Stomach (tissue), 9 donors: ENCODE results near the gene RENBP. TPM values are rescaled to one million over a fixed set of nuclear protein-coding genes. Genes with fewer than 3 reads are reported as not detected.

Experiments used
- DNase-seq, 2 donors: peaks; one replicate each; pipeline versions ENCODE4 v3.0.0 to v3.0.0-alpha.2; 2013 to 2019
- H3K27ac ChIP-seq, 5 donors: fragments of 200-600 bp in 4 of 5; sonication (generic) in 4 of 5; one replicate each; pipeline ENCODE4 v1.5.1; 2013 to 2019; ENCODE audit warnings: mild to moderate bottlenecking in 1 of 5, moderate library complexity in 1 of 5
- H3K27me3 ChIP-seq, 3 donors: fragments of 200-600 bp; sonication (generic); one replicate each; pipeline ENCODE4 v1.5.1; 2017 to 2019; ENCODE audit warnings: mixed run types in 1 of 3
- H3K36me3 ChIP-seq, 4 donors: fragments of 200-600 bp; sonication (generic); 1 replicate in 3 of 4; 2 replicates in 1 of 4; pipeline ENCODE4 v1.5.1; 2016 to 2019
- H3K4me1 ChIP-seq, 4 donors: fragments of 200-600 bp; sonication (generic); one replicate each; pipeline ENCODE4 v1.5.1; 2016 to 2019
- H3K4me3 ChIP-seq, 4 donors: fragments of 200-600 bp; sonication (generic) in 3 of 4; one replicate each; pipeline ENCODE4 v1.5.1; 2016 to 2019; ENCODE audit warnings: mild to moderate bottlenecking in 1 of 4
- H3K9me3 ChIP-seq, 4 donors: fragments of 200-600 bp; sonication (generic); one replicate each; pipeline ENCODE4 v1.5.1; 2016 to 2019
- EP300 ChIP-seq: sonication (generic); formaldehyde crosslinking; IDR thresholded peaks from one replicate; pipeline ENCODE4 v1.6.1; 2017; ENCODE audit warnings: antibody characterized with exemption
- POLR2A ChIP-seq, 4 donors: fragments of 450-650 bp; IDR thresholded peaks; one replicate each; pipeline ENCODE4 v1.6.1; 2016; ENCODE audit warnings: antibody characterized with exemption in 4 of 4, control low read depth in 2 of 4, mild to moderate bottlenecking in 1 of 4, moderate library complexity in 1 of 4
- POLR2AphosphoS5 ChIP-seq, 3 donors: sonication (generic); formaldehyde crosslinking; IDR thresholded peaks; one replicate each; pipeline ENCODE4 v1.6.1; 2016; ENCODE audit warnings: antibody characterized with exemption in 3 of 3
- WGBS, 5 donors: extraction: QIAGEN DNeasy Blood & Tissue Kit in 3 of 5; methylation state at CpG; one replicate each; pipeline versions ENCODE4 v1.1.5 to v1.1.7; 2013 to 2018; 5-methylcytosine and 5-hydroxymethylcytosine counted together
- intact Hi-C: fragments of 100-400 bp; cut with DNase I; formaldehyde crosslinking; loops from one replicate; pipeline ENCODE4 v1.15.1; 2023; ENCODE audit warnings: low total_unique reads
- polyA plus RNA-seq, 3 donors: library from polyadenylated mRNA; stranded (reverse); fragments of 200-250 nt; gene quantifications; one replicate each; pipeline ENCODE4 v1.2.3, GENCODE V29; 2013
- total RNA-seq, 5 donors: library from RNA; depleted of rRNA; stranded (reverse); fragments of >200 nt; gene quantifications; one replicate each; pipeline versions ENCODE4 v1.1.0 to v1.2.3, GENCODE V29; 2014 to 2016
- TF ChIP-seq, protein P1 (sequence below), 7 experiments: fragments of 450-650 bp in 4 of 7; fragments of 200-600 bp in 3 of 7; sonication (generic) in 3 of 7; IDR thresholded peaks; one replicate each; pipeline ENCODE4 v1.5.1; 2016 to 2019; ENCODE audit warnings: antibody characterized with exemption in 7 of 7, control low read depth in 2 of 7, mild to moderate bottlenecking in 1 of 7
- donor health status: healthy with polysubstance abuse.
- donor health status: Bipolar disorder and iron deficiency.
- donor health status: healthy.

Gene RENBP
- total and polyA plus RNA-seq, 8 donors = 2.3 to 12.7 (median 8.1) TPM; not detected in 3

DNA sequence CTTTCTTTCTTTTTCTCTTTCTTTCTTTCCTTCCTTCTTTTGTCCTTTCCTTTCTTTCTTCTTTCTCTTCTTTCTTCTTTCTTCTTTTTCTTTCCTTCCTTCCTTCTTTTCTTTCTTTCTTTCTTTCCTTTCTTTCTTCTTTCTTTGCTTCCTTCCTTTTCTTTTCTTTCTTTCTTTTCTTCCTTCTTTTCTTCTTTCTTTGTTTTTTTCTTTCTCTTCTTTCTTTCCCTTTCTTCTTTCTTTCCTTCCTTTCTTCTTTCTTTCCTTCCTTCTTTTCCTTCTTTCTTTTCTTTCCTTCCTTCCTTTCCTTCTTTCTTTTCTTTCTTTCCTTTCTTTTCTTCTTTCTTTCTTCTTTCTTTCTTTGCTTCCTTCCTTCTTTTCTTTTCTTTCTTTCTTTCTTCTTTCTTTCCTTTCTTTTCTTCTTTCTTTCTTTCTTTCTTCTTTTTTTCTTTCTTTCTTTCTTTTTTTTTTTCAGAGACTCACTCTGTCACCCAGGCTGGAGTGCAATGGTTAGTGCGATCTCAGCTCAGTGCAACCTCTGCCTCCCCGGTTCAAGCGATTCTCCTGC, 46.7 kb upstream of the RENBP start:
- peaks cover 0 to 12% (median 0%) of the 10 kb centered on the region in 3 donors for H3K27me3 ChIP-seq
- H3K36me3 ChIP-seq = no peaks in the 10 kb centered on the region

DNA sequence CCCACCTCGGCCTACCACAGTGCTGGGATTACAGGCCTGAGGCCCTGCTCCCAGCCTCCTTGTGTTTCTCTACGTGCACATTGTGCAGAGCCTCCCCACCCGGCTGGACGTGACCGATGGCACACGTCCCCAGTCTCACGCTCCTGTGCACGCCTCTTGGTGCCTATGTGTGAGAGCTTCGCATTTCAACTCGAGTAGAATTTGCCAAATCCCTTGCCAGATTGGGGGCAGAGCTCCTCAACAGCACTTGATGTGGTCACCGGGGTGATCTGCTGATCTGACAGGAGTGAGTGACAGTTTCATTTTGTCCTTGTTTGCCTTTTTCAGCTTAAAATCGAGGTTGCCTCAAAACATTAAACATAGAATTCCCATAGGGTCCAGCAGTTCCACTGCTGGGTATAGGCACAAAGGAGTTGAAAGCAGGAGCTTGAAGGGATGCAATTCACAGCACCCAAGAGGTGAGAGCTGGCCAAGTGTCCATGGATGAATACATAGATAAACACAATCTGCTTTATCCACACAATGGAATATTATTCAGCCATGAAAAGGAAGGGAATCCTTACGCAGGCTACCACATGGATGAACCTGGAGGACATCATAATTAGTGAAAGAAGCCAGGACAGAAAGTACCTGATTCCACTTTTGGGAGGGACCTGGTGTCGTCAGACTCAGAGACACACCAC, 45.7 kb upstream of the RENBP start:
- Histone ChIP-seq H3K4me1 (peaks cover 0 to 10% (median 3%) of the 10 kb centered on the region in 4 donors), H3K9me3 (no peaks in the 10 kb centered on the region), H3K36me3 (no peaks in the 10 kb centered on the region), H3K27me3 (peaks cover 0 to 12% (median 0%) of the 10 kb centered on the region in 3 donors), H3K27ac (no peak overlapping the region), H3K4me3 (no peak overlapping the region)
- no peak for TF ChIP-seq POLR2A (IDR thresholded peaks at IDR 0.05)
- TF ChIP-seq POLR2AphosphoS5 (IDR thresholded peaks at IDR 0.05) = no peak
- TF ChIP-seq, protein P1, sequence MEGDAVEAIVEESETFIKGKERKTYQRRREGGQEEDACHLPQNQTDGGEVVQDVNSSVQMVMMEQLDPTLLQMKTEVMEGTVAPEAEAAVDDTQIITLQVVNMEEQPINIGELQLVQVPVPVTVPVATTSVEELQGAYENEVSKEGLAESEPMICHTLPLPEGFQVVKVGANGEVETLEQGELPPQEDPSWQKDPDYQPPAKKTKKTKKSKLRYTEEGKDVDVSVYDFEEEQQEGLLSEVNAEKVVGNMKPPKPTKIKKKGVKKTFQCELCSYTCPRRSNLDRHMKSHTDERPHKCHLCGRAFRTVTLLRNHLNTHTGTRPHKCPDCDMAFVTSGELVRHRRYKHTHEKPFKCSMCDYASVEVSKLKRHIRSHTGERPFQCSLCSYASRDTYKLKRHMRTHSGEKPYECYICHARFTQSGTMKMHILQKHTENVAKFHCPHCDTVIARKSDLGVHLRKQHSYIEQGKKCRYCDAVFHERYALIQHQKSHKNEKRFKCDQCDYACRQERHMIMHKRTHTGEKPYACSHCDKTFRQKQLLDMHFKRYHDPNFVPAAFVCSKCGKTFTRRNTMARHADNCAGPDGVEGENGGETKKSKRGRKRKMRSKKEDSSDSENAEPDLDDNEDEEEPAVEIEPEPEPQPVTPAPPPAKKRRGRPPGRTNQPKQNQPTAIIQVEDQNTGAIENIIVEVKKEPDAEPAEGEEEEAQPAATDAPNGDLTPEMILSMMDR (IDR thresholded peaks at IDR 0.05) = no peak
- TF ChIP-seq EP300 = no peak
- no peak for DNase-seq
- intact Hi-C loops = no loop called here
- 87 to 94% (median 89%) methylated on average over 10 to 14 of the region's 14 CpGs for WGBS, 5 donors

More for the DNA sequence above, 46.7 kb upstream of the RENBP start:
- Histone ChIP-seq H3K4me3 (no peak overlapping the region), H3K27ac (no peak overlapping the region), H3K9me3 (no peaks in the 10 kb centered on the region), H3K4me1 (peaks cover 0 to 4% (median 0%) of the 10 kb centered on the region in 4 donors)
- DNase-seq = no peak
- TF ChIP-seq EP300 = no peak
- TF ChIP-seq POLR2AphosphoS5 (IDR thresholded peaks at IDR 0.05) = no peak
- TF ChIP-seq, protein P1 (IDR thresholded peaks at IDR 0.05) = no peak
- no peak for TF ChIP-seq POLR2A (IDR thresholded peaks at IDR 0.05)
- 95 to 100% (median 97%) methylated on average over 3 of the region's 3 CpGs for WGBS, 5 donors
- intact Hi-C loops = no loop called here

DNA sequence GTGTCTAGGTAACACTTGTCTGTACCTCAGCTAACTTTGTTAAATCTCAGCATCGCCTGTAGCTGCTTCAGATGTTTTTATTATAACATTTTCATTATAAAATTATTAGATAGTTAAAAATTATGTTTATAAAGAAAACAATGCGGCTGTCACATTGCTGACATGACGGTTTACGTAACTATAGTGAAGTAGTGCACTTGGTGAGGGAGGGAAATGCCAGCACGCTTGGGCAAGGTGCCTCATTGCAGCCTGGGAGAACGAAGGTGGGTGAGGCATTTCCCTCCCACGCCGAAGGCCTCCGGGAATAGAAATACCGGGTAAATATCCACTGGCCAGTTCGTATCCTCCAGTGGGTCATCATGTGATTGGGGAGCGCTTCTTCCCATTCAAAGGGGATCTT, 44.0 kb upstream of the RENBP start:
- no peaks in the 10 kb centered on the region for H3K9me3 ChIP-seq
- no peak overlapping the region for H3K4me3 ChIP-seq
- H3K27ac ChIP-seq = no peak overlapping the region
- 84 to 88% (median 86%) methylated on average over 9 to 12 of the region's 12 CpGs for WGBS, 5 donors
- intact Hi-C loops = no loop called here
- no peak for TF ChIP-seq POLR2A (IDR thresholded peaks at IDR 0.05)
- no peak for TF ChIP-seq POLR2AphosphoS5 (IDR thresholded peaks at IDR 0.05)
- TF ChIP-seq, protein P1 (IDR thresholded peaks at IDR 0.05) = no peak
- TF ChIP-seq EP300 = no peak
- DNase-seq = no peak
- H3K27me3 ChIP-seq = peaks cover 0 to 7% (median 0%) of the 10 kb centered on the region in 3 donors
- H3K36me3 ChIP-seq = no peaks in the 10 kb centered on the region
- peaks cover 0 to 23% (median 8%) of the 10 kb centered on the region in 4 donors for H3K4me1 ChIP-seq

GRCh38 chrX:153984351-153985178, 40.1 kb upstream of the RENBP start:
- DNase-seq = no peak
- H3K27ac ChIP-seq = peak overlapping the region in 4 of 5 donors; percentile 73 to 84 (median 80)
- H3K36me3 ChIP-seq = no peaks in the 10 kb centered on the region
- TF ChIP-seq POLR2AphosphoS5 (IDR thresholded peaks at IDR 0.05) (no peak), EP300 (no peak), POLR2A (IDR thresholded peaks at IDR 0.05) (no peak)
- TF ChIP-seq, protein P1 (IDR thresholded peaks at IDR 0.05) = no peak
- intact Hi-C loops = no loop called here
- H3K9me3 ChIP-seq = no peaks in the 10 kb centered on the region
- H3K4me3 ChIP-seq = no peak overlapping the region
- 56 to 73% (median 62%) methylated on average over 13 to 20 of the region's 20 CpGs for WGBS, 5 donors
- peaks cover 0 to 23% (median 10%) of the 10 kb centered on the region in 4 donors for H3K4me1 ChIP-seq
- peaks cover 0 to 3% (median 0%) of the 10 kb centered on the region in 3 donors for H3K27me3 ChIP-seq
